PC-9 (cell line): ENCODE results near the gene DIP2C. TPM values are rescaled to one million over a fixed set of nuclear protein-coding genes. Genes with fewer than 3 reads are reported as not detected.

Source experiments
- BruUV-seq: library from RNA; stranded (reverse); fragments of 400-500 nt; replicated peaks from 2 replicates; lab custom pipeline; 2021; lab: Mats Ljungman, UMichigan
- CTCF ChIA-PET: fragments of 300-600 bp; sonication (Branson Sonifier 250); formaldehyde crosslinking; loops from one replicate; lab custom pipeline; 2022; ENCODE audit warnings: antibody characterized with exemption; lab: Charles Lee
- POLR2A ChIA-PET: fragments of 300-600 bp; sonication (Branson Sonifier 250); formaldehyde crosslinking; loops from one replicate; lab custom pipeline; 2022; ENCODE audit warnings: antibody characterized with exemption; ENCODE audit not compliant: unreplicated experiment; lab: Charles Lee
- DNase-seq, 2 experiments: peaks; one replicate each; pipeline versions ENCODE4 v3.0.0 to v3.0.0-alpha.2; 2015 to 2022; ENCODE audit warnings: mixed read lengths in 1 of 2
- H2AFZ ChIP-seq: fragments of 200-600 bp; sonication (generic); 2 replicates; pipeline ENCODE4 v1.8.1; 2017; ENCODE audit warnings: antibody characterized with exemption
- H3F3A ChIP-seq: fragments of 200-600 bp; sonication (generic); 2 replicates; pipeline ENCODE4 v1.8.1; 2017; ENCODE audit warnings: antibody characterized with exemption, mild to moderate bottlenecking, low read depth; ENCODE audit not compliant: insufficient read depth
- H3K27ac ChIP-seq: fragments of 200-600 bp; sonication (generic); 2 replicates; pipeline ENCODE4 v1.6.1; 2016; ENCODE audit warnings: mixed run types
- H3K27me3 ChIP-seq: fragments of 200-600 bp; sonication (generic); 2 replicates; pipeline ENCODE4 v1.6.1; 2016; ENCODE audit warnings: low read depth, mixed run types; ENCODE audit not compliant: insufficient read depth
- H3K36me3 ChIP-seq: fragments of 200-600 bp; sonication (generic); 2 replicates; pipeline ENCODE4 v1.6.1; 2016; ENCODE audit warnings: low read depth, mixed run types
- H3K4me1 ChIP-seq: fragments of 200-600 bp; sonication (generic); replicated peaks from 2 replicates; pipeline ENCODE4 v1.6.1; 2016; ENCODE audit warnings: mixed run types; ENCODE audit not compliant: insufficient read depth
- H3K4me2 ChIP-seq: fragments of 200-600 bp; sonication (generic); 2 replicates; pipeline ENCODE4 v1.6.1; 2017; ENCODE audit warnings: mixed run types
- H3K4me3 ChIP-seq: fragments of 200-600 bp; sonication (generic); 2 replicates; pipeline ENCODE4 v1.6.1; 2016; ENCODE audit warnings: mixed run types
- H3K79me2 ChIP-seq: fragments of 200-600 bp; sonication (generic); 2 replicates; pipeline ENCODE4 v1.6.1; 2017; ENCODE audit warnings: low read depth, mixed run types
- H3K9me2 ChIP-seq: fragments of 200-600 bp; sonication (generic); 2 replicates; pipeline ENCODE4 v1.8.1; 2017; ENCODE audit warnings: mild to moderate bottlenecking; ENCODE audit not compliant: insufficient read depth
- H3K9me3 ChIP-seq: fragments of 200-600 bp; sonication (generic); 2 replicates; pipeline ENCODE4 v1.8.1; 2016; ENCODE audit warnings: low read depth; ENCODE audit not compliant: insufficient read depth
- H4K20me1 ChIP-seq: fragments of 200-600 bp; sonication (generic); 2 replicates; pipeline ENCODE4 v1.8.1; 2017; ENCODE audit not compliant: insufficient read depth
- CTCF ChIP-seq: fragments of 200-600 bp; sonication (generic); conservative IDR thresholded peaks from 2 replicates; pipeline ENCODE4 v1.6.1; 2017; ENCODE audit warnings: mixed run types, antibody characterized with exemption, mild to moderate bottlenecking, moderate library complexity
- EZH2 ChIP-seq: fragments of 200-600 bp; sonication (generic); IDR thresholded peaks from 2 replicates; pipeline ENCODE4 v1.8.0; 2017; ENCODE audit warnings: antibody characterized with exemption, low read depth
- intact Hi-C: fragments of 100-400 bp; cut with micrococcal nuclease; formaldehyde crosslinking; loops from one replicate; pipeline ENCODE4 v1.10.0; 2022; ENCODE audit not compliant: unreplicated experiment
- total RNA-seq: library from RNA; stranded (reverse); gene quantifications from 2 replicates; pipeline ENCODE4 v1.2.3, GENCODE V29; 2021

The DIP2C gene
- total RNA-seq, 1 experiment from 2014 or later: 0.83 TPM

- no peaks in the 10 kb centered on the region for H3F3A ChIP-seq
- intact Hi-C loops: no loop called here
- no peak for DNase-seq
- no peaks in the 10 kb centered on the region for H3K27me3 ChIP-seq
- no peaks in the 10 kb centered on the region for H3K4me1 ChIP-seq
- no peak overlapping the region for H2AFZ ChIP-seq
- H3K36me3 ChIP-seq: no peaks in the 10 kb centered on the region
- H3K4me2 ChIP-seq: no peak overlapping the region
- H3K79me2 ChIP-seq: no peaks in the 10 kb centered on the region
- H3K9me2 ChIP-seq: no peaks in the 10 kb centered on the region
- CTCF ChIA-PET: no interaction called here
- no peaks in the 10 kb centered on the region for H4K20me1 ChIP-seq
- TF ChIP-seq EZH2 (no peak), CTCF (no peak)
- H3K27ac ChIP-seq: no peak overlapping the region
- H3K4me3 ChIP-seq: no peak overlapping the region
- BruUV-seq: no TSS peak
- POLR2A ChIA-PET: no interaction called here
- no peaks in the 10 kb centered on the region for H3K9me3 ChIP-seq
Observed at GRCh38 chr10:244227-244626, 445.2 kb downstream of the DIP2C start.

GRCh38 chr10:241966-242643 is 447.4 kb downstream of the DIP2C start:
- Histone ChIP-seq H3F3A (no peaks in the 10 kb centered on the region), H3K27ac (no peak overlapping the region), H3K4me2 (no peak overlapping the region), H4K20me1 (no peaks in the 10 kb centered on the region), H3K9me3 (no peaks in the 10 kb centered on the region), H3K27me3 (no peaks in the 10 kb centered on the region), H3K4me3 (no peak overlapping the region), H2AFZ (no peak overlapping the region), H3K9me2 (no peaks in the 10 kb centered on the region), H3K79me2 (no peaks in the 10 kb centered on the region), H3K4me1 (no peaks in the 10 kb centered on the region), H3K36me3 (no peaks in the 10 kb centered on the region)
- intact Hi-C loops: no loop called here
- ChIA-PET CTCF (interaction anchor here (0.5 kb wide), 1 partner anchor 1513 kb away, joined by 7 read pairs; no protein-coding TSS in a partner anchor), POLR2A (no interaction called here)
- DNase-seq: no peak
- BruUV-seq: no TSS peak
- TF ChIP-seq EZH2 (no peak), CTCF (no peak)

- no TSS peak for BruUV-seq
- CTCF ChIA-PET: no interaction called here
Observed at GRCh38 chr10:241451-241850, 448.0 kb downstream of the DIP2C start.

More at GRCh38 chr10:241451-241850, 448.0 kb downstream of the DIP2C start:
- no peaks in the 10 kb centered on the region for H4K20me1 ChIP-seq
- no peaks in the 10 kb centered on the region for H3K9me2 ChIP-seq
- H3K36me3 ChIP-seq: no peaks in the 10 kb centered on the region
- POLR2A ChIA-PET: no interaction called here
- no peak overlapping the region for H3K4me2 ChIP-seq
- H3K9me3 ChIP-seq: no peaks in the 10 kb centered on the region
- DNase-seq: no peak
- no peak overlapping the region for H2AFZ ChIP-seq
- no peaks in the 10 kb centered on the region for H3K27me3 ChIP-seq
- intact Hi-C loops: no loop called here
- no peak for TF ChIP-seq CTCF
- no peak for TF ChIP-seq EZH2
- no peak overlapping the region for H3K27ac ChIP-seq
- no peaks in the 10 kb centered on the region for H3K4me1 ChIP-seq
- no peaks in the 10 kb centered on the region for H3F3A ChIP-seq
- no peak overlapping the region for H3K4me3 ChIP-seq
- no peaks in the 10 kb centered on the region for H3K79me2 ChIP-seq
